T-helper 1 cell treated with Interleukin-12 subunit alpha and Interleukin-12 subunit beta and Interleukin-4 antibody, amounts not matched to agents 30 μg/mL and 1 μg/mL, for 36 hours (primary cell): Measurements from ENCODE around the gene MICALL2.

Experiments
- H3K27ac Mint-ChIP-seq: one replicate; pipeline ENCODE4 v1.8.0; 2021; ENCODE audit warnings: mild to moderate bottlenecking, mixed read lengths
- H3K27me3 Mint-ChIP-seq: one replicate; pipeline ENCODE4 v1.8.0; 2021; ENCODE audit warnings: low read depth, mixed read lengths
- H3K36me3 Mint-ChIP-seq: one replicate; pipeline ENCODE4 v1.8.0; 2021; ENCODE audit warnings: low read depth, mixed read lengths
- H3K4me1 Mint-ChIP-seq: one replicate; pipeline ENCODE4 v1.8.0; 2021; ENCODE audit warnings: low read depth, mixed read lengths
- H3K4me3 Mint-ChIP-seq: one replicate; pipeline ENCODE4 v1.8.0; 2021; ENCODE audit warnings: mild to moderate bottlenecking, moderate library complexity, mixed read lengths
- H3K9me3 Mint-ChIP-seq: one replicate; pipeline ENCODE4 v1.8.0; 2021; ENCODE audit warnings: mixed read lengths

Gene MICALL2

DNA sequence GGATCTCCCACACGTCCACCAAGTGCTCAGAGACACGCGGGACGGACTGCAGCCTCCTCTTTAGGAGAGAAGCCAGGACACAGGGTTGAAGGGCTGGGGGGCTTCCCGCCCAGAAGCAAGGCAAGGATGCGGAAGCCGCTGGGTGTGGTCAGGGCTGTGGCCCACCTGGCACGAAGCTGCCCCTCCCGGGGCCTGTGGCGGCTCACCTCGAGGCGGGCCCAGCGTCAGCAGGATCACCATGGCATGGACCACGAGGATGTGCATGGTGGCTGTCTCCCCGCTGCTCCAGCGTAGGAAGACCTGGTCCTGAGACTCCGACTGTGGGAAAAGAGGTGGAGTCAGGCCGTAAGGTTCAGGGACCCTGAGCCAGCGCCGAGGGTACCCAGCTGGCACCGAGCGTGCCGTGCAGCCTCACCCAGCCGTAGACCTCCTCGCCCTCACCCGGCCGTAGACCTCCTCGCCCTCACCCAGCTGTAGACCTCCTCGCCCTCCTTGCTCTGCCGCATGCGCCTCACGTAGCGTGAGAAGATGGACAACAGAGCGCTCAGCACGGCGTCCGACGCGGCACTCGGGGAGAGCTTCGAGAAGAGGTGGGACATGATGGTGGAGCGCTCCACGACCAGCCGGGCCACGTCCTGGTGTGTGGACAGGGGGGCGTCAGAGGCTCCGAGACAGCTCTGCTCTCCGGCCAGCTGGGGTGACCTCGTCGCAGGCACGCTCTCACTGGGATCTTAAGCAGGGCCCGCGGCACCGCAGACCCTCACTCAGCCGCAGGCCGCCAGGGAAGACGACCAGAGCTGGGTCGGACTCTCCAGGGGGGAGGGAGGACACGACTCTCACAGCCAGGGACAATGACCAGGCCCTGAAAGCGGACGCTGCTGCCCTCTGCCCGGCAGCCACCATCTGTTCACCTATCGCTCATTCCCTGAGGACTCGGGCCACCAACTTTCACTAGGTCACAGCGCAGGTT lies 24.6 kb upstream of the MICALL2 start:
- H3K4me1 Mint-ChIP-seq = no peaks in the 10 kb centered on the region
- no peak overlapping the region for H3K27ac Mint-ChIP-seq
- no peak overlapping the region for H3K4me3 Mint-ChIP-seq
- H3K27me3 Mint-ChIP-seq = no peaks in the 10 kb centered on the region
- H3K36me3 Mint-ChIP-seq = peaks cover 6% of the 10 kb centered on the region
- no peaks in the 10 kb centered on the region for H3K9me3 Mint-ChIP-seq

DNA sequence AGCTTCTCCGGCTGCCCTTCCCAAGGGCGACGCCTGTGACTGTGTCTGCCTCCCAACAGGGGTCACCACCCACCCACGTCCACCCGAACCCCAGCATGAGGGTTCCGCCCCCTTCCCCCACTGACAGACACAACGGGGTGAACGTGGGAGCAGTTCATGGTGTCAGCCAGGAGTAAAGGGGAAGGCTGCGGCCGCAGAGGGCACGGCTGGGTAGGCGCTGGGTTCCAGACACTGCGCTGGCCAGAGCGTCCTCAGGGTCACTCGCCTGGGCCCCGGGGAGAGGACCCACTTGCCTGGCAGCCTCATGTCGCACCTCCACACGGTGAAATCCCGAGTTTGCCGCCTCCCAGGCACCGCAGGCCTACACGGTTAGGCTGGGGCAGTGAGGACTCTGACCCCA lies 23.8 kb upstream of the MICALL2 start:
- Mint-ChIP-seq H3K4me3 (no peak overlapping the region), H3K36me3 (no peaks in the 10 kb centered on the region), H3K27ac (no peak overlapping the region), H3K4me1 (no peaks in the 10 kb centered on the region), H3K9me3 (no peaks in the 10 kb centered on the region), H3K27me3 (no peaks in the 10 kb centered on the region)

DNA sequence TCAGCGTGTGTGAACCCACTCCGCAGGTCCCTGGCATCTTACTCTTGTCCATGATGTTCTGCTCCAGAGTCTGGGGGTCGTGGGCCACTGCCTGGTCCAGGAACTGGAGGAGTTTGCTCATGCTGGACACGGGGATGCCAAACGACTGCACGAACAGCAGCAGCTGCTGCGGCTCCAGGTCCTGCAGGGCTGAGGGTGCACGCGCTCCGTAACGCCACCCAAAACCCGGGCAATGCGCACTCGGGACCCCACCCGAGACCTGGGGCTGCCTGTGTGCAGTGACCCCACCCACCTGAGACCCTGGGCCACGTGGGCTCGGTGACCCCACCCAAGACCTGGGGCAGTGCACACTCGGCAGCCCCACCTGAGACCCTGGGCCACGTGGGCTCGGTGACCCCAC lies 22.0 kb upstream of the MICALL2 start:
- Mint-ChIP-seq H3K27me3 (no peaks in the 10 kb centered on the region), H3K36me3 (no peaks in the 10 kb centered on the region), H3K9me3 (no peaks in the 10 kb centered on the region), H3K4me3 (no peak overlapping the region), H3K27ac (no peak overlapping the region), H3K4me1 (no peaks in the 10 kb centered on the region)

DNA sequence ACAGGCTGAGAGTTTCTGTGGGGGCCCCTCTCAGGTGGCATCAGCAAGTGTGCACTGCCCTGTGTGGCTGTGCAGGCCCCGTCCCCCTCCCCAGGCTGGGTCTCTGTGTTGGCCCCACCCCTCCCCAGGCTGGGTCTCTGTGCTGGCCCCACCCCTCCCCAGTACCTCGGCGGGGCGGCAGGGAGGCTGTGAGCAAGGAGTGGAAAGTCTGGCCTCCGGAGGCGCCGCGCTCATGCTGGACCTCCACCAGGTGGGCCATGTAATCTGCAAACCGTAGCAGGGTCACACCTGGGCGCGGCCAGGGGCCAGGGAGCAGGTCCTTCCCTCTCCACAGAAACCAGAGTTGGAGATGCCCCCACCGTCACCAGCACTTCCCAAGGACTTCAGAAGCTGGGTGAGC lies 21.4 kb upstream of the MICALL2 start:
- Mint-ChIP-seq H3K27ac (no peak overlapping the region), H3K4me1 (no peaks in the 10 kb centered on the region), H3K27me3 (no peaks in the 10 kb centered on the region), H3K9me3 (no peaks in the 10 kb centered on the region), H3K36me3 (no peaks in the 10 kb centered on the region), H3K4me3 (no peak overlapping the region)

DNA sequence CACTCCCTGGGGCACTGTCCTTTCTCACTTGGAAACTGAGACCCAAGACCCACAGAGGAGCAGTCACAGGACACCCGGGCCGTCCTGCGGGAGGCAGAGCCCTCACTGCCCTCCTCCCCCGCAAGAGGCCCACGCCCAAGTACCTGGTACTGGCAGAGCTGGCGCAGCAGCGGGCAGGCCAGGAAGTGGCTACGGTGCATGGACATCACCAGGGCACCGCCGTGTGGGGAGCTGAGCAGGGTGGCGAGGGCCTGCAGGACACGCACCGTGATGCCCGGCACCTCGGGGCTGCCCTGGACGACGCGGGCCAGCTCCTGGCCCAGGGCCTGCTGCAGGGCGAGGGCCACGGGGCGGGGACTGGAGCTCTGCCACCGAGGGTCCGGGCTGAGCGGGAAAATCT lies 20.0 kb upstream of the MICALL2 start:
- H3K27ac Mint-ChIP-seq = no peak overlapping the region
- peaks cover 3% of the 10 kb centered on the region for H3K36me3 Mint-ChIP-seq
- no peaks in the 10 kb centered on the region for H3K9me3 Mint-ChIP-seq
- peaks cover 2% of the 10 kb centered on the region for H3K4me1 Mint-ChIP-seq
- no peaks in the 10 kb centered on the region for H3K27me3 Mint-ChIP-seq
- no peak overlapping the region for H3K4me3 Mint-ChIP-seq

DNA sequence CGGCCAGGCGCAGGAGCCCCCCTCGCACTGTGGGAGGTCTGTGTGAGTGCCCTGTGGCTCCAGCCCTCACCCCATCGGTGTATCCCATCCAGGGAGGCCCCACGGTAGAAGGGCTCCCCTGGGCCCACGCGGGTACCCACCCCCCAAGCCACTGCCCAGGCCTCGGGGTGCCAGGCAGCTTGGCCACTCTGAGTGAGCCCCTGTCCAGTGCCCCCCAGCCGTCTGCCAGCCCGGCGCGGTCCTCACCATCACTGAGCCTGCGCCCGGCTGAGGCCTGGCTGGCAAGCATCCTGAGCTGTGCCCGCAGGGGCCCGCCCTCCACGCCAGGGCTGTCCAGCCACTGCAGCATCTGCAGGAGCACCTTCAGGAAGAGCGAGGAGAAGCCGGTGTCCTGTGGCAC lies 19.2 kb upstream of the MICALL2 start:
- no peak overlapping the region for H3K4me3 Mint-ChIP-seq
- peaks cover 3% of the 10 kb centered on the region for H3K36me3 Mint-ChIP-seq
- no peaks in the 10 kb centered on the region for H3K27me3 Mint-ChIP-seq
- H3K9me3 Mint-ChIP-seq = no peaks in the 10 kb centered on the region
- peaks cover 2% of the 10 kb centered on the region for H3K4me1 Mint-ChIP-seq
- H3K27ac Mint-ChIP-seq = no peak overlapping the region

DNA sequence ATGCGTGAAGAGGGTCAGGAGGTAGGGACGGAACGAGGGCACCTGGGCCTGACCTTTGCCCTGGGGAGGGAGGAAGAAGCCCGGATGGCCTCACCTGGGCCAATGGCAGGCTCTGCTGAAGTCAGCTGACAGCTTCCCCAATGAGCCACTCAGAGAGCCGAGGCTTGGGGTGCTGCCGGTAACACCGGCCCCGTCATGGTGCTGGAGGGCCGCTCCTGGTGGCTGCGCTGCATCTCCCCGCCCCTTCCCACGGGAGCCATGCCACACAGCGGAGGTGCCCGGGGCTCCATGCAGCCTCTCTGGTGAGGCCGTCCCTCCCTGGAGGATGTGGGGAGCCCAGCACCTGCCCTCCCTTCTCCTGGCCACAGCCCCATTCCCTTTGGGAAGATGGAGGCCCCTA lies 17.6 kb upstream of the MICALL2 start:
- Mint-ChIP-seq H3K27ac (no peak overlapping the region), H3K9me3 (no peaks in the 10 kb centered on the region), H3K4me1 (peaks cover 2% of the 10 kb centered on the region), H3K27me3 (no peaks in the 10 kb centered on the region), H3K4me3 (no peak overlapping the region), H3K36me3 (peaks cover 3% of the 10 kb centered on the region)

DNA sequence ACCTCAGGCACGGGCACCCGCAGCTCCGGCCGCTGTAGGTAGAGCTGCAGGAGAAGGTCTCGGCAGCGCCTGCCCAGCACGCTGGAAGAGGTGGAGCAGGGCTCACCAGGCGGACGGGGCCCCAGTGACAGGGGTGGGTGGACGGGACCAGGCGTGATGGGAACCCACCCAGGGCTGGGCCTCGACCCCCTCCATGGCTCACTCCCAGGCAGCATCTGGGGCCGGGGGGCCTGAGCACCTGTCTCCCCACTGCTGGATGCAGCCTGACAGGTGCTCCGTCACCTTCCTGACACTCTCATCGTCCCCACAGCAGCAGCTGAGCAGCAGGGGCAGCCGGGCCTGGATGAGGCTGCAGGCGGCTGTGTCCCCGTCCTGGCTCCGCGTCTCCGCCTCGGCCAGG lies 16.7 kb upstream of the MICALL2 start:
- no peak overlapping the region for H3K27ac Mint-ChIP-seq
- H3K36me3 Mint-ChIP-seq = peaks cover 3% of the 10 kb centered on the region
- H3K4me3 Mint-ChIP-seq = no peak overlapping the region
- H3K4me1 Mint-ChIP-seq = peaks cover 2% of the 10 kb centered on the region
- no peaks in the 10 kb centered on the region for H3K27me3 Mint-ChIP-seq
- no peaks in the 10 kb centered on the region for H3K9me3 Mint-ChIP-seq

DNA sequence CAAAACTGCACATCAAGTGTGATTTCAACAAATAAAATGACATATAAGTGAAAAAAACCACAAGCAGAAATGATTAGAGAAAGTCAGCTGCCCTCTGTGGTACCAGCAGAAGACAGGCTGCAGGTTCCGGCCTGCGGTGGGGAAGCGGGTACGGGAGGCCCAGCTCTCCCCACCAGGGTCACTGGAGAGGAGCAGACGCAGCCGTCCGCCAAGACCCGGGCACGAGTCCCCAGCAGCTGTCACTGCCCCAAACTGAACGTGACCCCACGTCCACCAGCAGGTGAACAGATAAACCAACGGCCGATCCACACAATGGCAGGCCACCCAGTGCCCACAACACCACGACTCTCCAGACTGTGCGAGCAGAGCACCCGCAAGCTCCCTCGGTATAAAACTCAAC lies 16.1 kb upstream of the MICALL2 start:
- Mint-ChIP-seq H3K27me3 (no peaks in the 10 kb centered on the region), H3K27ac (no peak overlapping the region), H3K36me3 (peaks cover 3% of the 10 kb centered on the region), H3K9me3 (no peaks in the 10 kb centered on the region), H3K4me3 (no peak overlapping the region), H3K4me1 (peaks cover 2% of the 10 kb centered on the region)

DNA sequence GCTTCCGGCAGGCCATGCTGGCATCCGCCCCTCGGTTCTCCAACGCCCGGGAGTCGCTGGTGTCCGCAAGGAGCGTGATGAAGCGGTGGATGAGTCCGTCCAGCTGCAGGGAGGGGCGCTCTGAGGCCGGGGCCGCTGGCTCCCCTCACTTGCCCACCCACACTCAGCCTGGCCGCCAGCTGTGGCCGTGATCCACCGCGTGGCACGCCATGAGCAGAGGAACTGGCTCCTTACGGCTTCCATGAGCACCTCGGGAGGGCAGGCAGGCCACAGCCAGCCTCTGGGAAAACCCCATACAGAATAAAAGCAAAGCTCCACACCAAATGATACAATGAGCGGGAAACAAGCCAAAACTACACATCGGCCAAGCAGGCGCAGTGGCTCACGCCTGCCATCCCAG lies 15.5 kb upstream of the MICALL2 start:
- Mint-ChIP-seq H3K27ac (no peak overlapping the region), H3K4me3 (no peak overlapping the region), H3K27me3 (no peaks in the 10 kb centered on the region), H3K36me3 (peaks cover 3% of the 10 kb centered on the region), H3K4me1 (peaks cover 2% of the 10 kb centered on the region), H3K9me3 (no peaks in the 10 kb centered on the region)

DNA sequence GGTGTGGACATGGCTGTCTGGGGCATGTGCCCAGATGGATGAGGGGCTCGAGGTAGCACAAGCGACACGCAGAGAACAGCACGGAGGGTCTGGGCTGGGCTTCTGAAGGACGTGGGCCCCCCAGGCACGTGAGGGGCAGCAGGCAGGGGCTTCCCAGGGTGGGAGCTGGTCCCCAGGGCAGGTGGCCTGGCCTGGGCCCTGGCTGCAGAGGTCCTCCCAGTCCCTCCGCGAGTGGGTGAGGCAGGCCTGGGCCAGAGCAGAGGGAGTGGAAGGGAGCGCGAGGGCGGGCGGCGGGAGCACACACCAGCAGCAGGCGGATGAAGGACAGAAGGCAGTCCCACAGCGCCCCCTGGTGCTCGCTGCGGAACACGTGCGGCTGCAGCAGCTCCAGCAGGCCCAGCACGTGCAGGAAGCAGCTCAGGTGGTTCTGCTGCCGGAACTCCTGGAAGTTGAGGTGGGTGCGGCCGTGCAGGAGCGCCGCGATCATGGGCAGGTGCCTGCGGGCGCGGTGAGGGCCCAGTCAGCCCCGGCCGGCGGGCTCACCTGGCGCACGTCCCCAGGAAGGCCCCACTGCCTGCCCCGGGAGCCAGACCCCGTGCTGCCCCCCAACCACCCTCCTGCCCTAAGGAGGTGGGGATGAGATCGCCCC lies 14.7 kb upstream of the MICALL2 start:
- Mint-ChIP-seq H3K9me3 (no peaks in the 10 kb centered on the region), H3K27me3 (no peaks in the 10 kb centered on the region), H3K36me3 (peaks cover 3% of the 10 kb centered on the region), H3K27ac (no peak overlapping the region), H3K4me1 (peaks cover 2% of the 10 kb centered on the region), H3K4me3 (no peak overlapping the region)

DNA sequence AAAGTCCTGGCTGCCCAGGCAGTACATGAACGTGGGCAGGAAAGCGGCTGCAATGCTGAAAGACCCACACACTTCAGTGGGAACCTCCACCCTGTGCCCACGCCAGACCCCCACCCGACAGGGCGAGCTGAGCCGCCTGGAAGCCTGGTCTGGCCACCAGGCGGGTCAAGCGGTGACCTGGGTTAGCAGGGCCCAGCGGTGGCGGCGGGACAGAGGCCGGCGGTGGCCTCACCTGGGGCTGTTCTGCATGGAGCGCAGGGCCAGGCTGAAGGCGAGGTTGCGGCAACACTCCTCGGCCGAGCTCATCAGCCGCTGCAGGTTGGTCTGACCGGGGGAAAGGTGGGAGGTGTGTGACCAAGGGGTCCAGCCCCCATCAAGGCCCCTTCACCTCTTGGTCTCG lies 11.6 kb upstream of the MICALL2 start:
- Mint-ChIP-seq H3K4me3 (no peak overlapping the region), H3K27ac (no peak overlapping the region), H3K9me3 (no peaks in the 10 kb centered on the region), H3K36me3 (peaks cover 3% of the 10 kb centered on the region), H3K27me3 (no peaks in the 10 kb centered on the region), H3K4me1 (peaks cover 2% of the 10 kb centered on the region)

DNA sequence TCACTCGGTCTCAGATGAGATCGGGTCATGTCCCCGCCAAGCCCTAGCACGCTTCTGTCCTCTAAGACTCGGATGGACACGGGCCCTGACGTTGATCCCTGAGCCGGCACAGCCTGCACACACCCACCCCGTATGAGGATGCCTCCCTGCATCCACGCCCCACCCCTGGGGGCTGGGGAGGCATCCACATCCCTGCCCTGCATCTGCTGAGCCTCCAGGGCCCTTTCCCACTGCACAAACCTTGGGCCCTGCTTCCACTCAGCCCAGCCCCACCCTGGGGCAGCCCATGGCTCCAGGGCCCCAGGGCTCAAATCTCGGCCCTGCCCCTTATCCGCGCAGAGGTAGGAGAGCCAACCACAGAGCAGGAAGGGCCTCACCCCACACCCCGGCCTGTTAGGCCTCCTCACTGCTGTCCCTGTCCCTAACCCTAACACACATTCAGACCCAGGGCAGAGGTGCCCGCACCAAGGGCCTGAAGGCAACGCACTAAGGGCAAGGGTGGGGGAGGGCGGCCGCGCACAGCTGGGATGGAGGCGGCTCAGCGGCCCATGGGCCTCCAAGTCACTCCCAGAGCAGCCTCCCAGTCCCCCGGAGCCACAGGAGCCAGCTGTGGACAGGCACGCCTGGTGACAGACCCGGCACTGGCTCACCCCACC lies 9.5 kb upstream of the MICALL2 start:
- Mint-ChIP-seq H3K36me3 (no peaks in the 10 kb centered on the region), H3K4me3 (no peak overlapping the region), H3K27ac (no peak overlapping the region), H3K4me1 (no peaks in the 10 kb centered on the region), H3K27me3 (no peaks in the 10 kb centered on the region), H3K9me3 (no peaks in the 10 kb centered on the region)

DNA sequence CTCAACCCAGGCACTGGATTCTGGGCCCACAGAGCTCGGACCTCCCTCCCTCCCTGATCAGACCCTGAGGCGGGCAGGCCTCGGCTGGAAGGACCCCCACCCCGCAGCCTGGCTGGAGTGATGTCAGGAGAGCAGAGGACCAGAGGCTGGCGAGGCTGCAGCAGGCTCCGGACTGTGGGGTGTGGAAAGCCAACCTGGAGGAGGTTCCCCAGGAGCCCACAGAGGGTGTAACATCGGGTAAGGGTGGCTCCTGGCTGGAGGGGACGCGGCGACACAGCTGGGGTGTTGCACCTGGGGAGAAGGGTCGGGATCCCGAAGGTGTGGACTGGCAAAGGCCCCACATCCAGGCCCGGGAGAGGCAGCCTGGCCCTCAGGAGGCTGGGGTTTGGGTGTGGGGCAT lies 8.9 kb upstream of the MICALL2 start:
- H3K27ac Mint-ChIP-seq = no peak overlapping the region
- H3K36me3 Mint-ChIP-seq = no peaks in the 10 kb centered on the region
- no peak overlapping the region for H3K4me3 Mint-ChIP-seq
- H3K9me3 Mint-ChIP-seq = no peaks in the 10 kb centered on the region
- no peaks in the 10 kb centered on the region for H3K27me3 Mint-ChIP-seq
- H3K4me1 Mint-ChIP-seq = no peaks in the 10 kb centered on the region
